GM19467 (cell line): Measurements from ENCODE around the gene GARIN1A.
"Not testable (repeated sequence)": the region's sequence is repeated elsewhere in the genome, so short reads cannot be mapped to it uniquely, and the experiment has no call there.

Source experiments
- ATAC-seq: cut with Tn5 transposase; IDR thresholded peaks from one replicate; pipeline ENCODE4 v1.9.1; 2021; ENCODE audit warnings: mild to moderate bottlenecking, moderate library complexity; ENCODE audit not compliant: unreplicated experiment

GARIN1A gene

GRCh38 chr7:128671992-128672391, at the start of gene GARIN1A:
Gene GARIN1A, plus strand, starts transcription at chr7:128672292. Its CDS starts 106 bp downstream, at chr7:128672398.
- ATAC-seq, result no peak

GRCh38 chr7:128627124-128627523, 45.0 kb upstream of the GARIN1A start:
- ATAC-seq, result not testable (repeated sequence)

GRCh38 chr7:128633915-128634314, 38.2 kb upstream of the GARIN1A start:
- ATAC-seq, result not testable (repeated sequence)

- ATAC-seq, result not testable (repeated sequence)
Measured at GRCh38 chr7:128645206-128645605, 26.9 kb upstream of the GARIN1A start.

GRCh38 chr7:128645844-128646243, 26.2 kb upstream of the GARIN1A start:
- ATAC-seq, result not testable (repeated sequence)

- ATAC-seq, result not testable (repeated sequence)
Measured at GRCh38 chr7:128646877-128647276, 25.2 kb upstream of the GARIN1A start.

GRCh38 chr7:128651096-128651495, 21.0 kb upstream of the GARIN1A start:
- ATAC-seq, result not testable (repeated sequence)

GRCh38 chr7:128652606-128653005, 19.5 kb upstream of the GARIN1A start:
- not testable (repeated sequence) for ATAC-seq

- ATAC-seq, result not testable (repeated sequence)
Measured at GRCh38 chr7:128653197-128653596, 18.9 kb upstream of the GARIN1A start.

GRCh38 chr7:128654080-128654479, 18.0 kb upstream of the GARIN1A start:
- not testable (repeated sequence) for ATAC-seq

- not testable (repeated sequence) for ATAC-seq
Measured at GRCh38 chr7:128654501-128654900, 17.6 kb upstream of the GARIN1A start.

GRCh38 chr7:128658428-128658827, 13.7 kb upstream of the GARIN1A start:
- ATAC-seq, result not testable (repeated sequence)

- ATAC-seq, result no peak
Measured at GRCh38 chr7:128660596-128660995, 11.5 kb upstream of the GARIN1A start.

GRCh38 chr7:128661446-128661845, 10.6 kb upstream of the GARIN1A start:
- ATAC-seq, result no peak

- ATAC-seq, result no peak
Measured at GRCh38 chr7:128662091-128662490, 10.0 kb upstream of the GARIN1A start.

GRCh38 chr7:128663223-128663622, 8.9 kb upstream of the GARIN1A start:
- ATAC-seq, result not testable (repeated sequence)

GRCh38 chr7:128665057-128665456, 7.0 kb upstream of the GARIN1A start:
- no peak for ATAC-seq

GRCh38 chr7:128666200-128666599, 5.9 kb upstream of the GARIN1A start:
- no peak for ATAC-seq

- no peak for ATAC-seq
Measured at GRCh38 chr7:128672927-128673517, 930 bp downstream of the GARIN1A start.

- no peak for ATAC-seq
Measured at GRCh38 chr7:128673571-128673970, 1.5 kb downstream of the GARIN1A start.

GRCh38 chr7:128676665-128677064, 4.6 kb downstream of the GARIN1A start:
- ATAC-seq, result no peak

- ATAC-seq, result no peak
Measured at GRCh38 chr7:128679920-128680319, 7.8 kb downstream of the GARIN1A start.
